MM.1S (cell line): ENCODE results near the gene ACTL7B.

Experiments
- DNase-seq: peaks from one replicate; pipeline ENCODE4 v3.0.0-alpha.2; 2015
- H2AFZ ChIP-seq: fragments of 300-600 bp; sonication (generic); 2 replicates; pipeline ENCODE4 v1.6.0; 2016; ENCODE audit warnings: antibody characterized with exemption, low read length
- H3F3A ChIP-seq: fragments of 300-600 bp; sonication (generic); 2 replicates; pipeline ENCODE4 v1.6.1; 2016; ENCODE audit warnings: mild to moderate bottlenecking, antibody characterized with exemption, low read length, moderate library complexity, mixed read lengths; ENCODE audit not compliant: insufficient read depth
- H3K27ac ChIP-seq: fragments of 300-600 bp; sonication (generic); 2 replicates; pipeline ENCODE4 v1.5.1; 2016; ENCODE audit warnings: mild to moderate bottlenecking, low read length
- H3K27me3 ChIP-seq: fragments of 300-600 bp; sonication (generic); replicated peaks from 2 replicates; pipeline ENCODE4 v1.6.0; 2016; ENCODE audit warnings: low read length; ENCODE audit not compliant: insufficient read depth
- H3K36me3 ChIP-seq: fragments of 300-600 bp; sonication (generic); replicated peaks from 2 replicates; pipeline ENCODE4 v1.6.1; 2016; ENCODE audit warnings: mild to moderate bottlenecking, low read length, mixed read lengths; ENCODE audit not compliant: insufficient read depth
- H3K4me1 ChIP-seq: fragments of 300-600 bp; sonication (generic); 2 replicates; pipeline ENCODE4 v1.6.1; 2016; ENCODE audit warnings: low read length, mixed read lengths
- H3K4me2 ChIP-seq: fragments of 300-600 bp; sonication (generic); 2 replicates; pipeline ENCODE4 v1.6.0; 2016; ENCODE audit warnings: low read depth, low read length
- H3K4me3 ChIP-seq: fragments of 300-600 bp; sonication (generic); 2 replicates; pipeline ENCODE4 v1.5.1; 2016; ENCODE audit warnings: low read length, mixed read lengths
- H3K79me2 ChIP-seq: fragments of 300-600 bp; sonication (generic); 2 replicates; pipeline ENCODE4 v1.6.1; 2016; ENCODE audit warnings: mixed run types, low read length, mixed read lengths
- H3K9ac ChIP-seq: fragments of 300-600 bp; sonication (generic); 2 replicates; pipeline ENCODE4 v1.6.1; 2016; ENCODE audit warnings: low read length, mixed read lengths
- H3K9me2 ChIP-seq: fragments of 300-600 bp; sonication (generic); replicated peaks from 2 replicates; pipeline ENCODE4 v1.6.1; 2016; ENCODE audit warnings: mild to moderate bottlenecking, low read length, mixed read lengths; ENCODE audit not compliant: insufficient read depth
- H3K9me3 ChIP-seq: fragments of 300-600 bp; sonication (generic); replicated peaks from 2 replicates; pipeline ENCODE4 v1.6.1; 2016; ENCODE audit warnings: mild to moderate bottlenecking, low read length, mixed read lengths; ENCODE audit not compliant: insufficient read depth
- H4K20me1 ChIP-seq: fragments of 300-600 bp; sonication (generic); 2 replicates; pipeline ENCODE4 v1.6.1; 2016; ENCODE audit warnings: mild to moderate bottlenecking, low read length, moderate library complexity, mixed read lengths; ENCODE audit not compliant: insufficient read depth
- EZH2 ChIP-seq: fragments of 300-600 bp; sonication (generic); optimal IDR thresholded peaks from 2 replicates; pipeline ENCODE3; 2017; ENCODE audit warnings: low read depth, mild to moderate bottlenecking, antibody characterized with exemption, low read length, mixed read lengths
- EZH2phosphoT487 ChIP-seq: fragments of 300-600 bp; sonication (generic); IDR thresholded peaks from 2 replicates; pipeline ENCODE4 v1.6.1; 2018; ENCODE audit warnings: antibody characterized with exemption, low read length
- TF ChIP-seq, protein P1 (sequence below): fragments of 300-600 bp; sonication (generic); IDR thresholded peaks from 2 replicates; pipeline ENCODE4 v1.5.1; 2016; ENCODE audit warnings: antibody characterized with exemption, low read length, mixed read lengths

ACTL7B gene

DNA sequence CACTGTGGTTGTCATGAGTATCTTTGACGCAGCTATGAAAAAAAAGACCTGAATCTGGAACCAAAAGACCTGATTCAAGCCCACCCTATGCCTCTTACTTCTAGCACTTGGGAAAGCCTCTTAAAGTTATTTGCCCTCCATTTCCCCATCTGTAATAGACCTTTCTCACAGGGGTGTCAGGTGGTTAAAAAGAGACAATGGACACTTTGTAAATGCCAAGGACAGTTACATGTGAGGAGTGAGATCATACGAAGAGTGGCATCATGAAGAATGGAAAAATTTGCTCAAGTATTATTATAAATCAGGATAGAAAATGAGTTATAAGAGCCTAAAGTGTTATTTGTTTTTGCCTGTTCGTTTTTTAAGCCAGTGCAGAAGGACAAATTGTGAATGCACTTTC, 46.5 kb downstream of the ACTL7B start:
- TF ChIP-seq EZH2phosphoT487 (no peak), EZH2 (no peak)
- TF ChIP-seq, protein P1, sequence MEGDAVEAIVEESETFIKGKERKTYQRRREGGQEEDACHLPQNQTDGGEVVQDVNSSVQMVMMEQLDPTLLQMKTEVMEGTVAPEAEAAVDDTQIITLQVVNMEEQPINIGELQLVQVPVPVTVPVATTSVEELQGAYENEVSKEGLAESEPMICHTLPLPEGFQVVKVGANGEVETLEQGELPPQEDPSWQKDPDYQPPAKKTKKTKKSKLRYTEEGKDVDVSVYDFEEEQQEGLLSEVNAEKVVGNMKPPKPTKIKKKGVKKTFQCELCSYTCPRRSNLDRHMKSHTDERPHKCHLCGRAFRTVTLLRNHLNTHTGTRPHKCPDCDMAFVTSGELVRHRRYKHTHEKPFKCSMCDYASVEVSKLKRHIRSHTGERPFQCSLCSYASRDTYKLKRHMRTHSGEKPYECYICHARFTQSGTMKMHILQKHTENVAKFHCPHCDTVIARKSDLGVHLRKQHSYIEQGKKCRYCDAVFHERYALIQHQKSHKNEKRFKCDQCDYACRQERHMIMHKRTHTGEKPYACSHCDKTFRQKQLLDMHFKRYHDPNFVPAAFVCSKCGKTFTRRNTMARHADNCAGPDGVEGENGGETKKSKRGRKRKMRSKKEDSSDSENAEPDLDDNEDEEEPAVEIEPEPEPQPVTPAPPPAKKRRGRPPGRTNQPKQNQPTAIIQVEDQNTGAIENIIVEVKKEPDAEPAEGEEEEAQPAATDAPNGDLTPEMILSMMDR: no peak
- Histone ChIP-seq H3K9ac (no peak overlapping the region), H3K4me3 (no peak overlapping the region), H3K27ac (no peak overlapping the region), H2AFZ (no peak overlapping the region), H3F3A (no peaks in the 10 kb centered on the region), H3K9me3 (no peaks in the 10 kb centered on the region), H3K27me3 (no peaks in the 10 kb centered on the region), H3K79me2 (no peaks in the 10 kb centered on the region), H3K9me2 (no peaks in the 10 kb centered on the region), H3K4me2 (no peak overlapping the region), H3K4me1 (no peaks in the 10 kb centered on the region), H3K36me3 (no peaks in the 10 kb centered on the region), H4K20me1 (no peaks in the 10 kb centered on the region)
- DNase-seq: no peak
